Stimulated activated CD4-positive, alpha-beta T cell treated with anti-CD3 and anti-CD28 coated beads, Interleukin-1b, Interleukin-23, amount 100 ng/mL, for 4 hours (primary cell): Measurements from ENCODE around the gene PRKAR2B.

Source experiments
- DNase-seq, 2 donors: peaks; one replicate each; pipeline ENCODE4 v3.0.0-alpha.2; 2020; ENCODE audit warnings: low read depth in 2 of 2

The PRKAR2B gene

GRCh38 chr7:107158028-107158427 lies 113.5 kb downstream of the PRKAR2B start:
- no peak for DNase-seq

DNA sequence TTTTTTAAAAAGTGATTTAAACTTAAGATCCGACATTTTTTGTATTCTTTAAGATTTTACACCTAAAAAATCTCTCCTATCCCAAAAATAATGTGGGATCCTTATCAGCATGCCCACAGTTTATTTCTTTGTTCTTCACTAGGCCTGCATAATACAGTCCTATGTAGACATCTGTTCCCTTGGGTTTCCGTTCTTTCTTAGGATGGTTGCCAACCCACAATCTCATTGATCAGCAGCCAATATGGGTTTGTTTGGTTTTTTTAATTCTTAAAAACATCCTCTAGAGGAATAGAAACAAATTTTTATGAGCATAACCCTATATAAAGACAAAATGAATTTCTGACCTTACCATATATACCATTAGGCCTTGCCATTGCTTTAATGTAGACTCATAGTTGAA lies 115.9 kb downstream of the PRKAR2B start:
- DNase-seq, result no peak

- no peak for DNase-seq
These were observed 116.9 kb downstream of the PRKAR2B start for GRCh38 chr7:107161415-107161814.

DNA sequence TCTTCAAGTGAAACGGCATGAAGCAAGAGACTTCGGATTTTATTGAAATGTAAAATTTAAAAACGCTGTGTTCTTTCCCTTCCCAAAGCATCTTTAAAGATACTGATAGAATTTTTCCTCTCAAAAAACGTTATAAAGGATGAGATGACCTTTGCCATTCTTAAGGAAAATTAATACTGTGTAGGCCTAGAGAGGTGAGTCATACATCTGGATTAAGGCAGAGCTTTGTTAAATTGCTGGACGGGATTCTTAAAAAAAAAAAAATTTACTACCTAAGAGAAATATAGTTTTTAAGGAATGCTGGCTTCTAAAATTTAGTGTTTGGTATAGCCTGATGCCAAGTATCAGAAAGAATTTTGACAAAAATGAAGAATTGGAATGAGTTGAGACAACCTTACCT lies 118.0 kb downstream of the PRKAR2B start:
- DNase-seq, result no peak

GRCh38 chr7:107164092-107164491 lies 119.6 kb downstream of the PRKAR2B start:
- no peak for DNase-seq

- no peak for DNase-seq
These were observed 120.8 kb downstream of the PRKAR2B start for GRCh38 chr7:107165341-107165740.

GRCh38 chr7:107166736-107167426 lies 122.4 kb downstream of the PRKAR2B start:
- no peak for DNase-seq

DNA sequence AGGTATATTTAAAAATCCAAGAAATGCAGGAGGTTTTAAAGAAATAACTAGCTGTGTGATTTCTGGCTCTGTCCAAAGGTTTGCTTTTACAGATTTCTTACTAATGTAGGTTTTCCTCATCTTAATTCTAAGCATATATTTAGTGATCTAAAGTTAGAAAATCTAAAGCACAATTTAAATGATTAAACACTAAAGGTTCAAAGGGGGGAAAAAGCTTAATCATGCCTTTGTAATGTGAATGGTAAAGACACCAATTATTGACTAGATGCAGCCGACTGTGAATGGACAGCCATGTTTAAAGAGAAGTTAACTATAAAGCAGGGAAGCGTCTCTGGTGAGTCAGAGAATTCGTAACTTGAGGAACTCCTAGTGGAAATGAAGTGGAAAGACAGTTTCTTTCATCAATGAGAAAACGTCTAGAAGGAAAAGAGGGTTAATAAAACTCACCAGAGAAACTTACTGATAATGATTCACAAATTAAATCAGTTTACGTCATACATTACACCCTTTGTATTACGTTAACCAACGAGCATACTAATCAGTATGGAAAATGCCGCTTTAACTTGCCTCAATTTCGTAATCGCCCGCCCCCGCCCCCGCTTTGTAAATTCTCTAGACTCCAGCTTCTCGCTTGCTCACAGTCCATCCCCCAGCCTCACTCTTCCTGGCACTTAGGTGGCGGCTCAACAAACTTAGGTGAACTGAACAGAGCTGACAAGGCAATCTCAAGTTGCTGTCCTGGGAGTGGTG lies 123.2 kb downstream of the PRKAR2B start:
- DNase-seq, result peak; percentile 46 to 49

GRCh38 chr7:107168233-107169119 lies 124.0 kb downstream of the PRKAR2B start, which contains the start of gene HBP1:
HBP1 (plus strand) TSS chr7:107169003; CDS start chr7:107179894, 10,891 bp downstream.
- peak; percentile 88 to 95 for DNase-seq

GRCh38 chr7:107169120-107170050 lies 124.9 kb downstream of the PRKAR2B start:
- DNase-seq, result peak; percentile 60 to 69

- DNase-seq, result no peak
These were observed 125.8 kb downstream of the PRKAR2B start for GRCh38 chr7:107170051-107170915.

DNA sequence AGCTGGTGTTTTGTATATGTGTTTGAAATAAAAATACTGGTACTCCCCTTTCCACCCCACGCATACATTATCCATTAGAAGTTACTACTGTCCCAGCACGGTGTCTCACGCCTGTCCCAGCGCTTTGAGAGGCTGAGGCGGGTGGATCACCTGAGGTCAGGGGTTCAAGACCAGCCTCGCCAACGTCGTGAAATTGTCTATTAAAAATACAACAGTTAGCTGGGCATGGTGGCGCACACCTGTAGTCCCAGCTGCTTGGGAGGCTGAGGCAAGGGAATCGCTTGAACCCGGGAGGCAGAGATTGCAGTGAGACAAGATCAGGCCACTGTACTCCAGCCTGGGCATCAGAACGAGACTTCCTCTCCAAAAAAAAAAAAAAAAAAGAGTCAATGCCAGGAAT lies 127.0 kb downstream of the PRKAR2B start:
- DNase-seq, result no peak

GRCh38 chr7:107172276-107173032 lies 127.9 kb downstream of the PRKAR2B start:
- DNase-seq, result no peak

DNA sequence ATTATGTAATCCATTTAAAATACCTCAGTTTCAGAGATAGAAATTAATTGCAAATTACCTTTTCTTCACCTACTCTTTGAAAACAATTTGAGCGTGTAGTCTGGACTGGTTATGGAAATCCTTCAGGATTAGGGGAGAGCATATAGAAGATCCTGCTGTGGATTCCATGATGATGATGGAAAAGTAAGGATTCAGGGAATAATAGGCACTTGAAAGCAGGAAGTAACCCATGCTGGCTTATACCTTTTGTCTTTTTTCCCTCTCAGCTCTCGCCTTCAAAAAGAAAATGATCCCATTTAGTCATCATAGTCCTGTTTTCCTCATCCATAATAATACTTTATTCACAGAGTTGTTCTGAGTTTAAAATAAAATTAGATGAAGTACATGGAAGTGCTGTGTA lies 128.7 kb downstream of the PRKAR2B start:
- no peak for DNase-seq

DNA sequence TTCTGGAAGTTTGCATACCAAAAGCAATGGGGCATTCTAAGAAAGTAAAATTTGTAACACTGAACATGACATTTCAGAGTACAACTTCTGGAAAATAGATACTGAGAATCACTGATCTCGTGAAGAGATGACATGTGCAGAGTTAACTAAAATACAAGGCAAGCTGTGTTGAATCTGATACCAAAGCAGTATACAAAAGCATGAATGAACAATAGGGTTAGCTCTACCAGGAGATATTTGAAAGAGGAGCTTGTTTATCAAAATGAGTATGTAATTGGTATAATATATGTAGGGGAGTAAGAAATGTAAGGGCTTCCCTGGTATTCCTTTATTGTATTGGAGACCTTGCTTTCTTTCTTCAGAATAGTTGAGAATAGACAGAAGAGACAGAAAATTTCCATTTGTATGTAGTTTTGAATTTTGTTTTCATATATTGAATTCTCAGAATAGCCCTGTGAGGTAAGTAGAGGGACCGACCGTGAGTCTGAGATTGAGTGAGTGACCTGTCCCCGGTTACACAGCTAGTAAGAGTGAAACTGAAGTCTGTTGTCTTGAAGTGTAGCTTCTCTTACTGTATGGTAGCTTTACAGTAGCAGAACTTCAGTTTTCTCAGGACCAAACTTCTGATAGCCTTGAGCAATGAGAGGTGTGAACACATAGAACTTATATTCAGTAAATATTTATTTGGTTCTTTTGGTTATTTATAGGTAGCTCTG lies 129.3 kb downstream of the PRKAR2B start:
- DNase-seq, result no peak

DNA sequence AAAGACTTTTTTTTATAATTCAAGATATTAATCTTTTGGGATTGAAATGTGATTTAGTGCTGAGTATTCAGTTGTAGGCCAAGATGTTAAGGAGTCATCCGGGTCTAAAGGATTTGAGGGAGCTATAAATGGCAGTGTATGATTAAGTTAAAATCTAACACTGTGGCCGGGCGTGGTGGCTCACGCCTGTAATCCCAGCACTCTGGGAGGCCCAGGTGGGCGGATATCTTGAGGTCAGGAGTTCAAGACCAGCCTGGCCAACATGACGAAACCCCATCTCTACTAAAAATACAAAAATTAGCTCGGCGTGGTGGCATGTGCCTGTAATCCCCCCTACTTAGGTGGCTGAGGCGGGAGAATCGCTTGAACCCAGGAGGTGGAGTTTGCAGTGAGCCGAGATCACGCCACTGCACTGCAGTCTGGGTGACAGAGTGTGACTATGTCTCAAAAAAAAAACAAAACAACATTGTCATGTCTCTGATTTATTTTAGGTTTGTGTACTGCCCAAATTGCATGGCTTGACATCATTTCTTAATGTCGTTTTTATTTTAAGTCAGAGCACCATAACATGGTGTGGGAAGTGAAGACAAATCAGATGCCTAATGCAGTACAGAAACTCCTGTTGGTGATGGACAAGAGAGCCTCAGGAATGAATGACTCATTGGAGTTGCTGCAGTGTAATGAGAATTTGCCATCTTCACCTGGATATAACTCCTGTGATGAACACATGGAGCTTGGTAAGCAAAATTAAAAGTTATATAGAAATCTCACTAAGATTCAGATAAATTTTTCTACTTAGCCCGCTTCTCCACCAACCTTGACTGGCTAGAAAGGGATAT lies 135.0 kb downstream of the PRKAR2B start:
- DNase-seq, result no peak

DNA sequence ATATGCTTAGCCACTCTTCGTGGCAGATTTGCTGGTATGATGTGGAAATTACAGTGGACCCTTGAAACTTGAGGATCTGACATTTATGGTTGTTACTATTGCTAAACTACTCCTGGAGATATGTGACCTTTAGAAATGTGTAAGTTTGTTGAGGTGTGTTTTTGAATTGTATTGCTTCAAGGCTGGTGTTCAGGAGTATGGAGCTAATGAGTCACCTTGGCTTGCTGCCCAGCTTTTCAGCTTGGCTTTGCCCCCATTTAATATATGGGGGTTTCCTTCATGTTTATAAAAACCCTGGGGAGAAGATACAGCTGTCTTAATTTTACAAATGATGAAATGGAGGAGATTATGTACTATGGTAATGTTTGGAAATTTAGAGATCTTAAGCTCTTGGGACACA lies 135.9 kb downstream of the PRKAR2B start:
- peak; percentile 44 to 57 for DNase-seq

- DNase-seq, result no peak
These were observed 136.7 kb downstream of the PRKAR2B start for GRCh38 chr7:107181172-107181571.
